Loucy (cell line): ENCODE data around the gene TRPM2.

ENCODE experiments used
- CTCF ChIP-seq: fragments of 200-600 bp; sonication (generic); conservative IDR thresholded peaks from 2 replicates; pipeline ENCODE4 v1.5.1; 2014; ENCODE audit warnings: mild to moderate bottlenecking, antibody characterized with exemption, low read length
- EZH2phosphoT487 ChIP-seq: fragments of 200-600 bp; IDR thresholded peaks from 2 replicates; pipeline ENCODE4 v1.6.1; 2018; ENCODE audit warnings: antibody characterized with exemption, mild to moderate bottlenecking, moderate library complexity, borderline replicate concordance

GRCh38 chr21:44434568-44434925, 81.1 kb downstream of the TRPM2 start:
- no peak for TF ChIP-seq CTCF
- TF ChIP-seq EZH2phosphoT487: no peak
